ENCODE results near the gene AUTS2.

AUTS2 gene

GRCh38 chr7:70306173-70306572 is 707.9 kb downstream of the AUTS2 start:
- FAIRE-seq, result no peak
- DNase-seq (ENCODE audit: insufficient read length, low spot score), result no peak

GRCh38 chr7:70307544-70308106 is 709.4 kb downstream of the AUTS2 start:
- DNase-seq (ENCODE audit: insufficient read length, low spot score), result no peak

DNA sequence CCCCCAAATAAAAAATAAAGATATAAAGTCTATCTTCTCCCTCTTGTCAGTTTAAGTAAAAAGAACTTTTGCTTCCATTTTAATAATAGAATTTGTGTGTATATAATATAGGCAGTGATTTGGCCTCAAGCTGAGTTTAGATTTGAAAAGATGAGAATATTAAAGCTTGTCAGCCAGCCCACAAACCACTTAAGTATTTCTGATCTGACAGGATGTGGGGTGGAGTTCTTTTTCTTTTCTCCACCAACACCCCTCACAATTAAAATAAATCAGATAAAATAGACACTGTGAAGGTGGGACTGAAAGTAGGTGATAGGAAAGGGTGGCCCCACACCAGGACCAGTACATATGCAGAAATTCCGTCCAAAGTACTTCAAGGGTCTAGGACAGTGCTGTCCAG is 714.1 kb downstream of the AUTS2 start:
- DNase-seq (ENCODE audit: insufficient read length, low spot score), result no peak

More at GRCh38 chr7:70307544-70308106, 709.4 kb downstream of the AUTS2 start:
- FAIRE-seq, result no peak

GRCh38 chr7:70313271-70313670 is 715.0 kb downstream of the AUTS2 start:
- DNase-seq (ENCODE audit: insufficient read length, low spot score) (no peak), FAIRE-seq (no peak)

More for the DNA sequence above, 714.1 kb downstream of the AUTS2 start:
- FAIRE-seq, result no peak

GRCh38 chr7:70313687-70314086 is 715.4 kb downstream of the AUTS2 start:
- no peak for FAIRE-seq
- no peak for DNase-seq (ENCODE audit: insufficient read length, low spot score)

GRCh38 chr7:70314221-70314620 is 715.9 kb downstream of the AUTS2 start:
- DNase-seq (ENCODE audit: insufficient read length, low spot score), result no peak
- FAIRE-seq, result no peak

GRCh38 chr7:70316745-70317144 is 718.5 kb downstream of the AUTS2 start:
- FAIRE-seq (no peak), DNase-seq (ENCODE audit: insufficient read length, low spot score) (no peak)

- DNase-seq (ENCODE audit: insufficient read length, low spot score), result no peak
- no peak for FAIRE-seq
Measured at GRCh38 chr7:70317356-70317755, 719.1 kb downstream of the AUTS2 start.

DNA sequence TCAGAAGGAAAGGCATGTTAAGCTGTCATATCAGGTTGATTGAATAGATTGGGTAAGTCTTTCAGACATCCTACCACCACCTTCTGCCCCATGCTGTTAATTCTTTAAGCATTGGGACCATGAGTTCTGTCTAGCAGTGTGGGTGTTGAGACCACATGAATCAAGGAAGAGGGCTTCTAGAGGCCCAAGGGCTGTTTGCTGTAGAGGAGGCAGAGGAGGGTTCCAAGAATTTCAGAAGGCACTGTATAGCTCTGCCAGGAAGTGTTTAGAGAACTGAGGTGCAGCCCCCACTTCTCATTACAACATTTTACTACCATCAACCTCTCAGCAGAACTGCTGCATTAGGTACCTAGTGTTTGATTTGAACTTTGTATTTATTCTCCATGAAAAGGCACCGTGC is 720.2 kb downstream of the AUTS2 start:
- DNase-seq (ENCODE audit: insufficient read length, low spot score) (no peak), FAIRE-seq (no peak)

DNA sequence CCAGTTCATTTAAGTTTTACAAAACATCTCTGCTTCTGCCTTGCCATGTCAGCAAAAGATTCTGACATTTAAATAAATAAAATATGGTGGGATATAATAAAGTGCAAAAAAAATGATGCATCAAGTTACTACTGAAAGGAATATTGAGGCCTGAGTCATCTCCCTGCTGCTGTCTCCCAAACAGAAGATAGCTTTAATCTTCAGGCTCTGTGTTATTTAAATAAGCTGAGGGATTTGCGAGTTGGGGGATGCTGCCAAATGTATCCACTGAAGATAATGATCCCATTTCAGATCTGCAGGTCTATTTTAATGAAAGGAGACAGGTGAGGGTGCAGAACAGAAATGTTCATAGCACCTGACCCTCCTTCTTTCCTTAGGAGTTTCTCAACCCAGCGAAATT is 720.8 kb downstream of the AUTS2 start:
- no peak for DNase-seq (ENCODE audit: insufficient read length, low spot score)
- FAIRE-seq, result no peak

GRCh38 chr7:70321016-70321590 is 722.8 kb downstream of the AUTS2 start:
- DNase-seq (ENCODE audit: insufficient read length, low spot score) (no peak), FAIRE-seq (no peak)

DNA sequence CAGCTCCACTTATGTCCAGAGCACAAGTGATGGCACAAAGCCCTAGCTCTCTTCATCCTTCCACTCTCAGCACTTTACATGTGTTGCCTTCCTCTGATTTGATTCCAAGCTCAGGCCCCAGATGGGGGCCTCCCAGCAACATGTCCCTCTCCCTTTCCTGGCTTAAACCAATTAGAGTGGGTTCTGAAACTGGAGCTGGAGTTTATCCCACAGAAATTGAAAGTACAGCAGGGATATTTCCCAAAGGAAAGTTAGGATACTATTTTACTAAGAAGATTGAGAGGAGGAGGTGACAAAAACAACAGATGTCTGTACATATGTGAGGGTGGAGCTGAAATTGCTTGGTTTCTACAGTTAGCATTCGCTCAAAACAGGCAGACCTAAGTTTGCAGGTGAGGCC is 724.6 kb downstream of the AUTS2 start:
- FAIRE-seq, result no peak

DNA sequence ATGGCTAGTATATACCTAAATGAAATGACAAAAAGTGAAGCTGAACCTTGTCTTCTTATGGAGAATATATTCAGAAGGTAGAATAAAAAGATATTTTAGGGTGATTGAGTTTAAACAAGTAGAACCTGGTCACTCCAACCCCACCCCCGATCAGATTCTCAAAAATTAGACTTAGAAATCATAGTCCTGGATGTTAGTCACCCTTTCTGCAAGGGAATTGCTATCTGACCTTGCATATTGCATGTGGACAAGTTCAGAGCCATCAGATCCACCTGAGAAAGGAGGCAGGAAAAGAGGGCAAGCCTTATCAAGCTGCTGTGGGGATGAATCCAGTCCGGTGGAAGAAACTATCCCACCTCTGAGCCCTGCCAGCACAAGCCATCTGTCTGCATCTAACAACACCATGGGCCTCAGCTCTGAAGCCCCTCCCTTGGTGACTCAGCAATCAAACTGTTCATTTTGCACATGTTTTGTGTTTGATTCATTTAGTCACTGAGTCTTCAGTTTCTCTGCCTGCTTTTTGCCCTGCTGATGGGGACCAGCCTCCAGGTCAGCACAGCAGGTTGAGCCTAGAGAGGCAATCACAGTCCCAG is 727.3 kb downstream of the AUTS2 start:
- no peak for DNase-seq (ENCODE audit: insufficient read length, low spot score)
- FAIRE-seq, result no peak

More for the DNA sequence above, 724.6 kb downstream of the AUTS2 start:
- no peak for DNase-seq (ENCODE audit: insufficient read length, low spot score)

DNA sequence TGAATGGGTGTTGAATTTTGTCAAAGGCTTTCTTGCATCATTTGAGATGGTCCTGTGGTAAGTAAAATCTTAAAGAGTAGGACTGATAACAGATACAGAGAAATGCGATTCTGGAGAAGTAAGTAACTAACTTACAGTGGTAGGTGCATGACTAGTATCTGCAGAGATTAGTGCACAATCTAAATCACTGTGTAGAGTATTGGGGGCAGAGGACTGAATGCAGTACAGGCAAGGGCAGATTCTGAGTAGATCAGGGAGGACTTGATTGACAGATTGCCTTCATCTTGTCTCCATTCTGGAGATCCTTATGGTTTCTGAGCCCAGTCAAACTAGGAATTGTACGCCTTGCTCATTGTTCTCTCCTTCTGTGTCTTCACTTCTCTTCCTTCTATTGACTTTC is 736.0 kb downstream of the AUTS2 start:
- no peak for FAIRE-seq
- no peak for DNase-seq (ENCODE audit: insufficient read length, low spot score)

- DNase-seq (ENCODE audit: insufficient read length, low spot score) (no peak), FAIRE-seq (peak; percentile 8)
Measured at GRCh38 chr7:70334871-70335270, 736.6 kb downstream of the AUTS2 start.

DNA sequence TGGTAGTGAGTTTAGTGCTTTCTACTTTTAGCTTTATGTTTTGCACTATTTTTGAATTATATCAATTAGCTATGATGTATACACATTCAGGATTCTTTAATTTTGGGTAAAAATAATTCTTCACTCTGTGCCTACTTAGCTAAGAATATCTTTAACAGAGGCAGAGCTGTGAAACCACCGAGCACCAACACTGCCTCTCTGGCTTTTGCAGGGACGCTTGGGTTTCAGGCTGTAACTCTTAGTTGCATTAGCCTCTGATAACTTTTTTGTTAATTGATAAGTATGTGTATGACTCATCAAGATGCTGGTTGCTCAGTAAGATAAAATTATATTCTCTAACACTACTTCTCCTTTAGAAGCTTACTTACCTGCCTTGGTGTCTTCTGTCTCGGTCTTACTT is 738.3 kb downstream of the AUTS2 start:
- no peak for DNase-seq (ENCODE audit: insufficient read length, low spot score)
- FAIRE-seq, result no peak

- DNase-seq (ENCODE audit: insufficient read length, low spot score) (no peak), FAIRE-seq (no peak)
Measured at GRCh38 chr7:70338015-70338414, 739.7 kb downstream of the AUTS2 start.

DNA sequence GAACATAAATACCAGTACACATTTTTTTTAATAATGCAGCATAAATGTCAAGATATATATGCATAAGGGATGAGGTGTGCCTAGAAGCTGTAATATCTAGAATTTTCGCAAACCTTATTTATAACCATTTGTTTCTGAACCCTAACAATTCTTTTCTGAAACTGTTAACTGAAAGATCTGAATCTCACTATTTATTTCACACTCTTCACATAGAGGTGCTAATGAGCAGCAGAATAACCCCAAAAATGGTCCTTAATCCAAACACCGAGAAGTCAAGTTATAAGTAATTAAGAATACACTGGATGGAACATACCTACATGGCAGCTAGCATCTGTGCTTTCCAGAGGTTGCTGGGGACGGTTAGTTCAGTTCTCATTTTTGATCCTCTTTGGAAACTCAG is 742.0 kb downstream of the AUTS2 start:
- FAIRE-seq, result no peak
- no peak for DNase-seq (ENCODE audit: insufficient read length, low spot score)

DNA sequence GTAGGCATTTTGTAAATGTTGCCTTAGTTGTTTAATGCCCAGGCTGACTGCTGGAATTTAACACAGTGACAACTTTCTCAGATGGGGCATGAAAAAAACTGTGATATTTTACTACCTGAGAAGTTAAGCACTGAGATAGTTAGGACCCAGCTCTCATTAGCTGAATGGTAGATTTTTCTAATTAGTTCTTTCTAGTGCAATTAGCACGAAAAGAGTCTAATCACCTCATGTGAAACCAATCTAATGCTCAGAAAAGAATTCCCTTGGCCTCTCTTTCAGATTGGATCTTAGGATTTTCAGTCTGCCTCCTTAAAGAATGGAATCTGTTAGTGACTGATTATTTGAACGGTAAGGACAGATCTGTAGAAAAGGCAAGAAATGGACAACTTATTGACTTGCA is 743.2 kb downstream of the AUTS2 start:
- no peak for DNase-seq (ENCODE audit: insufficient read length, low spot score)
- no peak for FAIRE-seq

- no peak for DNase-seq (ENCODE audit: insufficient read length, low spot score)
Measured at GRCh38 chr7:70343519-70343918, 745.2 kb downstream of the AUTS2 start.

GRCh38 chr7:70344726-70345125 is 746.5 kb downstream of the AUTS2 start:
- FAIRE-seq (no peak), DNase-seq (ENCODE audit: insufficient read length, low spot score) (no peak)

More at GRCh38 chr7:70343519-70343918, 745.2 kb downstream of the AUTS2 start:
- no peak for FAIRE-seq

GRCh38 chr7:70346844-70347462 is 748.7 kb downstream of the AUTS2 start:
- DNase-seq (ENCODE audit: insufficient read length, low spot score), result no peak
- FAIRE-seq, result no peak

All from GM19239 (cell line).